Hematopoietic multipotent progenitor cell treated with erythropoietin and hydrocortisone succinate and interleukin-3 and kit ligand, for 8 days (in vitro differentiated cells): ENCODE measurements around the gene CCDC69.

Source experiments
- DNase-seq: peaks from one replicate; pipeline ENCODE4 v3.0.0-alpha.2; 2015

CCDC69 gene

DNA sequence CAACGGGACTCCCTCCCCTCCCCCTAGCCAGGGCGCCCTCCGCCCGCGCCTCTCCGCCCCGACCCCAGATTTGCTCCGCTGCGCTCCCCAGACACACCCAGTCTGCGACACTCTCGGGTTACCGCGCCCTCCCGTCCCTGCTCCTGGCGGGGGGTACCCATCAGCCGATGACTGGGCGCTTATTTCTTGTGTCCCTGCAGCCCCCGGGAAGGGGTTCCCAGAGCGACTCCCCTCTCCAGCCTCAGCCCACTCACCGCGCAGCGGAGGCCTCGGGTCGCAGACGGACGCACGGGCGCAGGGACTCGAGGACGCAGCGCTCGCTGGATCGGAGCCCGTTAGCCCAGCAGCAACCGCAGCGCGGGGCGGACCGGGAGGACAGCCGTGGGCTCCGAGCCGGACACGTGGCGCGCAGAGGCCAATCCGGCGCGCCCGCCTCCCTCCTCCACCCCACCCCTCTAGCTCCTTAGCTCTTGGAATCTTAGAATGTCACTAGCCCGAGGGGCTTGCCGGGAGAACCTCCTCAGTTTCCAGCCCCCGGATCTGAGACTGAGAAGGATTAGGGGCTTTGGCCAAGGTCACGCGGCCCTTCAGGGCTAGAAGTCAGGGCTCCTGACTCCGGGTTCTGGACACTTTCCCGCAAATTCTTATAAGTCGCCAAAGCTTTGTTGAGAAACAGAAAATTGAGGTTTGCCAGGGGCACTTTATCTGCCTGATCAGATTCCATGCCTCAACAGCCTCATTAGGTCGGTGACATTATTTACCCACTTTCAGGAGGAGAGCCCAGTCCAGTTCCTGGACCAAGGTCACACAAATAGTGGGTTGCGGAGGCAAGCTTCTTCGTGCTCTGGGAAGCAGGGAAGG is 66.2 kb downstream of the CCDC69 start, which contains the start of gene ANXA6:
ANXA6 (minus strand) TSS at position 354 of the 861 bp plus-strand sequence. CDS start 9,878 bp downstream, outside the sequence.
- DNase-seq: peak; percentile 53

DNA sequence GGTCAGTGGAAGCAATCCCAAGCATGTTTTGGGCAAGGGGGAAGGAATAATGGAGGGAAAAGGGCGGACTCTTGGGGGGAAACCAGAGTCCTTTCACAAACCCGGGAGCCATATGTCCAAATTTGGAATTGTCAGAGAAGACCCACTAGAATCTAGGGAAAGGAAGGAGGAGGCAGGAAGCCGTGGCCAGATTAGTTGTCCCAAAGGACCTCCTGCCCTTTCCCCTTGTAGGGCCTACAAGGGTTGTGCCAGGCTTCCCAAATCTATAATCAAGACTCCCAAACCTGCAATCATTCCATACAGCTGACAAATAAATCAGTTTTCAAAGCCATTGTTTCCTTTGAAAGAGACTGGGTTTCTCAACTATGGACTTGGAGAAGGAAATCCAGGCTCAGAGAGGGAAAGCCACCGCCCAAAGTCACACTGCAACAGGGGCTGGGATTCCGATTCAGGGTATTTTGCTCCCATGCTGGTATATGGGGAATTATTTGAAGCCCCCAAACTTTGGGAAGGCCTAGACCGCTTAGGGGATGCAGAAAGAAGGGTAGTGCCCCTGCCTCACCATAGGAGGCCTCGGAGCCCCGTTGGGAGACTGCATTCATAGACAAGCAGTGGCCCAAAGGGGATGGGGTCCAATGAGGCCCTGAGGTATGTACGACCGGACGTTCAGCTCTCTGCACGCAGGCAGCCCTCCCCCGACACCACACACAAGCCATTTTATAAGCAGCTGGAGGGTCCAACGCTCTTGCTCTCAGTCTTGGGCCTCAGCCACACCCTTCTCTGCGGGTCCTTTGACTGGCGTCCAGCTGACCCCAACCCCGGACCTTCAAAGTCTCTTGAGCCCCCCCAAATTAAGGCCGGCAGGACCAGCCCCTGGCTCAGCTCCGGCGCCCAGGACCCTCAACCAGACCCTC is 67.1 kb downstream of the CCDC69 start:
- DNase-seq: no peak

DNA sequence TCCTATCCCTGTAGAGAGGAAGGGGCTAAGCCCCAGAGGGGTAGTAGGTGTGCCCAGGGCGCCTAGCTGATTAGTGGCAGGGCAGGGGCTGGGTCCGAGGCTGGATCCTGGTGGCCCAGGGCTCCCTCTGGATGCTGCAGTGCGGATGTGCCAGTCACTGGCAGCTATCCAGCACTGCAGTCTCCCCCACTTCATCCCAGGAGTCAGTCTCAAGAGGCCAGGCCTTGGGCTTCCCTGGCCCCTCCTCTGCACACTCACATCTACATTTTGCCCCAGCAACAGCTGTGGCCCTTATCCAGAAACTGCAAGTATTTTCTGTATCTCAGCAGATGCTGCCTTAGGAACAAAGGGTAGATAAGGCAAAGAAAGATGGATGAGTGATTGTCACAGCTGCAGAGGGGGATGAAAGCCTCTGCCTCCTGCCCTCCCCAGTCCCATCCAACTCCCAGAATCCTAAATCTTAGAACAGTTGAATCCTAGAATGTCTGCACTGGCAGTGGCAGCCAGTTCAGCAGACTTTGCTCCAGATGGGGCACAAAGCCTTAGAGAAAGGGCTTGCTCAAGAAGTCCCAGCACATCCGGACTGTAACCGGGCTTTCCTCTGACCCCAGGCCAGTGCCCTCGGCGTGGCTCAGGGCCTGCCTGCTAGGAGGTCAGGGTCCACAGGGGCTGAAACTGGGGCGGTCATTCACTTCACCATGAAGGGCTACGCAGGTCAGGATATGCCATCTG is 68.0 kb downstream of the CCDC69 start:
- peak; percentile 23 for DNase-seq

DNA sequence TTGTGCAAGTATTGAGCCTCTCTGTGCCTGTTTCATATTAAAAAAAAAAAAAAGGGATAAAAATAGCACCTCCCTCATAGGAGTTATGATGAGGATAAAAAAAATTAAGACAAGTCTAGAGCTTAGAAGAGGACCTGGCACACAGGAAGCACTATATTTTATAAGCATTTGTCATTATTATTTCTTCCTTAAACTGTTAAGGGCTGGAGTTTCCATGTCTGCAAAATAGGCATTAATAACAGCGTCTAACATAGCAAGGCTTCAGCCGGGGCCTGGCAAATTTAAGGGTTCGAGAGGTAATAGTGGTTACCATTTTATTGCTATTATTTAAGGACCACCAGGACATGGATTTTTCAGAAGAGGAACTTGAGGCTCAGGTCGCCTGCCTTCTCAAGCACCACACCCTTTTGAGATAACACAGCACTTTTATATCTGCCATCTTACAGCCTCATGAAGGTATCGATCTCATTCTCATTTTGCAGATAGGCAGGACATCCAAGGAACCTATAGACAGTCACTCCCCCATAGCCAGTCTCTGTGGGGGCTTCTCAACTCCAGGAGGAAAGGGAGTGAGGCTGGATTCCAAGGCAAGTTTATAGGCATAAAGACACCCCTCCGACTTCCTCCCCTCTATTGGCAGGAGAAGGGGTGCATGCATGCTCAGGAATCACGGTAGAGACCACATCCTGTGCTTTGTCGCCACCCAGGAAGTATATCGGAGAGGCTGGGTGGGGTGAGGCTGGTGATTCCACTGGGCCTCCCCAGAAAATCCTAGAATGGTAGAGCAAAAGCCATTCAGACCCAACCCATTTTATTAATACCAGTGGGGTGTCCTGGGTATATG is 68.7 kb downstream of the CCDC69 start:
- no peak for DNase-seq

DNA sequence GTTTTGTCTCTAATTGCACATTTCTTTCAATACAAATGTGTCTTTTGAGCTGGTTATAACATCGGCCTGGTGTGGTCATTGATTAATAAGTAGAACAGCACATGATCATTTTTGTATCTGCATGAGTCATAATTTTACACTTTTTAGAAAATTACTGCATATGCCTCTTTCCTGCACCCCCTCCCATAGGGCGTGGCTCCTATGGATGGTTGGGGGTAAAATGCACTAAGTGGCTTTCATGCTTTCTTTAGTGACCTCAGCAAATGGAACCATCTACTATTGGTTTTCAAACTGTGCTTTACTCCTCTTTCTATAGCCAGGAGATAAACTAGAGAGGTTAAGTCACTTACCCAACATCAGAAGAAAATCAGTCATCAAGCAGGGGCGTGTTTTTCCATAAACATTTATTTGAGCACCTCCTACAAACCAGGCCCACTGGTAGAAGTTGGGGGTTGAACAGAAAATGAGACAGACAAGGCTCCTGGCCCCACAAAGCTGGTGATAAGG is 70.1 kb downstream of the CCDC69 start:
- DNase-seq: peak; percentile 15

DNA sequence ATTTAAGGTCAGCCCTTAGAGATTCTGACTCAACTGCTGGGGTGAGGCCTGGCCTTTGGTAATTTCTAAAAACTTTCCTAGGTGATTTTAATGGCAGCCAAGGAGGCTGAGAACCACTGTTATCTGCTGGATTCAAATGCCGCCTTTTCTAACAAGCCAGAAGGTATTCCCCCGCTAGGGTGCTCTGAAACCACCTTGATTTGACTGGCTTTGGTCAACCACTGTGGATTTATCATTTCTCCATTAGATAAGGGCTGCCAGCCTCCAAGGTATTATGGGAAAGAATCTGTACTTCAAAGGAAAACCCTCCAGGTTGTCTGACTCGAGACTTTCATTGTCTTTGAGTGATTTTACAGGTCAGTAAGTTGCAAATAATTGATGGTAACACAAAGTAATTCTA is 70.6 kb downstream of the CCDC69 start:
- no peak for DNase-seq

DNA sequence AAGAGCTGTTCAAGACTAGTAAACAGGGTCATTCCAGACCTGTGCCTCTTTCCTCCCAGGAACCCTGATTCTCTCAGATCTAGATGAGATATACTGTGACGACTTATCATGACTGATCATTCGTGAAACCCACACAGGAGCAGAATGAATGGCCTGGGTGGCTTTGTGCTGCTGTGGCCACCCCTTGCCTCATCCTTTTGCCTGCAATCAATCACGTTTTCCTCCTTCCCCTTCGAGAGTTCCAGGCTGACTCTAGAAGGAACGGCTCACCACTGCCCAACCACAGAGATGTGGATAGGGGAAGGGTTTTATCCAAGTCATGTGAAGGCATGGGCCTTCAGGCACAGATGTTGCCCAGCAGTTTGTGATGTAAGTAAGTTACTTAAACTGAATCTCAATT is 72.1 kb downstream of the CCDC69 start:
- DNase-seq: peak; percentile 10

DNA sequence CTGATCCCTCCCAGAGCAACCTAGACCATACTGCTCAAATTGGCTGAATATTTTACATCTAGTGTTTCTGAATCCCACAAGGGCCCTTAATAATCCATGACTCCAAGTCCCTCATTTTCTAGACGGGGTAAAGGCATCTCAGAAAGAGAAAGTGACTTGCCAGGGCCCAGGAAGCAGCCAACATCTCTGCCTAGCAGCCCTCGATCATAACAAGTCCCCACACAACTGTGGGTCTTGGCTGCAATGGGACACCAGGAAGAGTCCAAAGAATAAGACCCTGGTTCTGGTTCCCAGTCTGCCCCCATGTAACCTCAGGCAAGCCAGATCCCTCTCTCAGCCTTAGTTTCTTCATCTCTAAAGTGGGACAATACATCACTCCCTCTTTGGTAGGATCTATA is 72.6 kb downstream of the CCDC69 start:
- no peak for DNase-seq

DNA sequence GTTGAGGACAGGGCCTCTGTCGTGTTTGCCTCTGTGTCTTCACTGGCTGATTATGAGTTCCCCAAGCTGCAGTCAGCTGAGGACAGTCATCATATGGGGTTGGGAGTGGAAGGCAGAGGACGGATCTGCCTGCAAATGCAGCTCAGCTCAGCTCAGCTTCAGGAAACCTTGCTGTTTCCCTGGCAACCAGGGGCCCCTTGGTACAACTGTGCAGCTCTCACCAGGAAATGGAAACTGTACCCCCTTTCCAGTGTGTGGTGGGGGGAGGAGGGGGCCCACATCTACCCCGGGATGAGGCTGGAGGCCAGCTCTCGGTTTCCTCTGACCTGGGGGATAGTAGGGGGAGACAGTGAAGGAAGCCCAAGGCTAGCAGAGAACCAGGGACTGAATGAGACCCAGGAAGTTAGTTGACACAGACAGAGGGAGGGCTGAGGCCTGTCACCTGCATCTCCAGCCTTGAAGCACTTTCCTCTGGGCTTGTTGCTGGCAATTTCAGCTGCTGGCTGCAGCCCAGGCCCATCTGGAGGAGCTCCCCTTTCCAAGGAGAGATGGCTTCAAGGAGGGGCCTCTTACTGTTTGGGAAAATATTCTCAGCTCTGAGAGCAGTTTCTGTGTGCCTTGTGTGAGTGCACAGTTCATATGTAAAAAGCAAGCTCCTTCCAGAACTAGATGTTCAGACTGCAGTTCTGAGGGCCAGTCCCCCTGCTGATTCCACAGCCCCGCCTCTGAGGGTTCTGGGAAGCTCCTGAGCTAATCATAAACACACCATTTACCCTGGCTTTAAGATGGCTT is 73.2 kb downstream of the CCDC69 start:
- DNase-seq: peak; percentile 15

DNA sequence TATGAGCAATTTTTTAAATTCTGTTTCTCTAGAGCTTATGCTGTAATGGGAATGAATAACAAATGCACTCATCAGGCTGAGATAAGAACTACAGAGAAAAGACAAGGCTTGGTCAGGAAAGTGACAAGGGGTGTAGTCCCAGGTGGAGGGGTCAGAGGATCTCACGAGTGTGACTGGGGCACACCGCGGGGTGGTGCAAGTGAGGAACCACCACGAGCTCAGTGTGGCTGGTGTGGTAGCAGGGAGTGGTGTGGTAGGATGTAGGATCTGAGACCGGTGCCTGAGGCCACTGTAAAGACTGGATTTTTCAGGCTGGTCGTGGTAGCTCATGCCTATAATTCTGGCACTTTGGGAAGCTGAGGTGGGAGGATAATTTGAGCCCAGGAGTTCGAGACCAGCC is 75.3 kb downstream of the CCDC69 start:
- DNase-seq: no peak

DNA sequence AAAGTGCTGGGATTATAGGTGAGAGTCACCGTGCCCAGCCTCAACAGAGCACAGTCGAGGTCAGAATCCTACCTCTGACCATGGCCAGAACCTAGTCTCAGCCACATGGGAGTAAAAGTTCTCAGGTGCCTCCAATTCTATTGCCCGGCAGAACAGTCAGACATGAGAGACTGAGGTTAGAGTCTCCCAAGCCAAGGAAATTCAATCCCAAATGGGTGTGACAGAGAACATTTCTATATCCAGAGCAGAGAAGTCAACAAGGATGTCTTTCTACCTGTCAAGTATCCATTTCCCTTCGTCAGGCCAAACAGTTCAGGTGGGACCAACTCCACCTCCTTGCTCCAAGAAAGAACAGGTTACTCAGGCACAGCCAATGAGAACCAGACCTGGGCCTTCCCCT is 76.9 kb downstream of the CCDC69 start:
- DNase-seq: no peak

DNA sequence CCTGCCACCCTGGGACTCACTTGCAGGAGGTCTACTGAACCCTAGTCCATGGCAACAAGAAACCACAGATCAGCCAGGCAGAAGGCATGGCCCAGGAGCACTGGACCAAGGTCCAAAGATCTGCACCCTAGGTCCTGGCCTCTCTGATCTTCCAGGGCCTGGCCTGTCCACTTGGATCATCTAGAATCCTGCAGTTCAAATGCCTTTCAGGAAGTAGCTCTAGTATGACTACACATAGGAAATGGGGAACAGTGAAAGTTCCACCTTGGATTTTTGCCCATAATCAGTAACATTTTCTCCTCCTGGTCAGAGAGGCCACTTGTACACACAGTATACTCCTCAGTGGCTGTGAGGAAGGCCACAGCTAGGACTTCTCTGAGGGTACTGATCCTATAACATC is 77.8 kb downstream of the CCDC69 start:
- no peak for DNase-seq

DNA sequence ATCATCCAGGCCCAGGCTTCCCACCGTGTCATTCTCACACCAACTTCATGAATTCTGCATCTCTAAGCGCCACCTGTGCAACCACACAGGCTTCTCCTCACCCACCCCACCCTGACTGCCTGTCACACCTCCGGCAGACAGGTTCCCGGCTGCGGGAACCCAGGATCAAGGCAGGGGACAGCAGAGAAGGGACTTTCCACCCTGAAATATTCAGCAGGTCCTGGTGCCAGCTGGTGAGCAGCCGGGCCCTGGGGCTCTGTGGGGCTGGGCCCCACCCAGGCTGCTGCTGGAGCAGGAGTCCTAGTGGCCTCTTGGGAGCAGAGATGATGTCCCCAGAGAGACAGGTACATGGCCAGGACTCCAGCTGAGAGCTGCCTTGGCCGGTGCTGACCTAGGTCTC is 79.0 kb downstream of the CCDC69 start:
- no peak for DNase-seq

DNA sequence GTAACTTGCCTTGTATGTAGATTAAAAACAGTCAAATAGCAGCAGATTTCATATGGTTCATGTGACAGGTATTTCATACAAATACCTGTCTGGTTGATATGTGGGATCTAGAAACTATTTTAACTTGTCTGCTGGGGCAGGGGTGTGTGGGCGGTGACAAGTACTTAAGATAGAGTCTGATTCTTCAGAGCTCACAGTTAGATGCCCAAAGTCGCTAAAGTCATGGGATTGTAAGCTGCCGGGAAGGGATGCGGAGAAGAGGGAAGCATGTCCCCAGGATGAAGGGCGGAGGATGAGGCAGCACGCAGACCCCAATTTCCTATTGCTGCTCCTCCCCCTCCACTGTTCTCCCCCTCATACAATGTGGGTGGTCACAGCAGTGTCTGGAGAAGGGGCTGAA is 79.6 kb downstream of the CCDC69 start:
- no peak for DNase-seq

DNA sequence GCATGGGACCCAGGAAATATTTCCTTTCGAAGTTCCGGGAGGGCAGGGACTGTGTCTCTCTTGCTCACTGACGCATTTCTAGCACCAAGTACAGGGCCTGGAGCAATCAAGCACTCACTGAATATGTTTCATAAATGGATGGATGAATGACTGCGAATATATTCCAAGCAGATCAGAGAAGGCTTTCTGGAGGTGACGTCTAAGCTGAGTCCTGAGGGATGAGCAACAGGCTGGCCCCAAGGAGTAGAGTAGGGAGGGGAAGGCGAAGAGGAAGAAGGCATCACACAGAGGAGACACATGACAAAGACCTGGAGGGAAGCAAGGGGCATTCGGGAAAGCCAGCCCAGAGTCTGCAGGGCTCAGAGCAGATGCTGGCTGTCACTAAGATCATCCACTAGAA is 80.2 kb downstream of the CCDC69 start:
- no peak for DNase-seq

DNA sequence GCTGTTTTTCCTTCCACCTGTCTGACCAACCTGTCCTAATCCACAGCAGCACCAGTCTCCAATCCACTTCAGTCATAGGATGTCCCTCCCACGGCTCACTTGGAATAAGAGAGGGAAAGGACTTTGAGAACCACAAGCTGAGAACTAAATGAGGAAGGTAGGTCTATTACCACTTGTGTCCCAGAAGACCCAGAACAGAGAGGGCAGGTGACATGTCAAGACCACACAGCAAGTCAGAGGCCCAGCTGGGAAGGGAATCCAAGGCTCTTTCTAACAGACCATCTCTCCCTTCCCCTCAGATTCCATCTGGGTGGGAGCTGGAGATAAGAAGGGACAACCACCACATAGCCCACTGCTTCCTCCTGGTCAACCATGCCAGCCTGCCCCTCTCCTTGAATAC is 81.0 kb downstream of the CCDC69 start:
- no peak for DNase-seq

DNA sequence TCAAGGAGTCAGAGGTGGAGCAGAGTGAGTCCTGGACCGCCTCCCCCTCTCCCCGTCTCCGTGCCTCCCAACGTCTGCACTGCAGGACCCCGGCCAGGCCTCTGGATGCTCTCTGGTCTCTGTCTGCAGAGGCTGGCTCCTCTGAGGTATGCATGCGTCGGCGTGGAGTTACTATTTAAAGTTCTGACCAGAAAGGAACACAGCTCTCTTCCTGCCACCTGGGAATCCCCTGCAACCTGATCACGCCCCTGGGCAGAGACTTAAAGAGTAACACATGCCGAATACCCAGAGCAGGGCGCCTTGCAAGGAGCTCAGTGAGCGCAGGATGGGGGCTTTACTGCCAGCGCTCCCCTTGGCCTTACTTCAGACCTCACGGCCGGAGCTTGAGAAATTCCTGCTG is 82.4 kb downstream of the CCDC69 start:
- DNase-seq: no peak

DNA sequence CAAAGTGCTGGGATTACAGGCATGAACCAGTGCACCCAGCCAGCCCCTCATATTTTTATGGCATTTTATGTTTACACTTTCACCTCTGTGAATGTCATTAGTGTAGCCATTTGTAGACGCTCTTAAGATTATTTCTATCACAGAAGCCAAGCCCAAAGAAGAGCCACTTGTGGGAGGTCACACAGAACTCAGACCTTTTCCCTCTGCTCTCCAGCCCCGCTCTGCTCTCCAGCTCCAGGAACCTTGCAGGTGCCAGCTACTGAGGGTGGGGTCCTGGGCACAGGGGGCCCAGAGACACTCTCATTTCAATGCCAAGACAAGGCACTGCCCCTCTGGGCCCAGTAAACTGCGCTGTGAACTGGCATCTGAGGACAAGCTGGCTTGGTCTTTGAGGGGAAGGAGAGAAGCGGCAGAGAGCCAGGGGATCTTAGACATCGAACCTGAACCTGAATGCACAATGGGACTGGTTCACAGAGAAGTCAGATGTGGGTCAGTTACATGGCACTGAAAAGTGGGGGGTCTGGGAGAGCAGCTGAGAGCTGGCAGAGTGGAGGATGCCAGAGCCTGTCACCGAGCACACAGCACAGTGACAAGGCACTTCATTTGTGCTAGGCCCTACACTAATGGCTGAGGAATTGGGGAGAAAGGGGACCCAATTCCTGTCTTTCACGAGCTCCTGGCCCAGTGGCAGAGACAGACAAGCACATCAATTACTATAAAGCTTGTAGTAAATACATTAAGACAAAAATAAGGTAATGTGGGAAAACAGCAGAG is 83.0 kb downstream of the CCDC69 start:
- DNase-seq: no peak

DNA sequence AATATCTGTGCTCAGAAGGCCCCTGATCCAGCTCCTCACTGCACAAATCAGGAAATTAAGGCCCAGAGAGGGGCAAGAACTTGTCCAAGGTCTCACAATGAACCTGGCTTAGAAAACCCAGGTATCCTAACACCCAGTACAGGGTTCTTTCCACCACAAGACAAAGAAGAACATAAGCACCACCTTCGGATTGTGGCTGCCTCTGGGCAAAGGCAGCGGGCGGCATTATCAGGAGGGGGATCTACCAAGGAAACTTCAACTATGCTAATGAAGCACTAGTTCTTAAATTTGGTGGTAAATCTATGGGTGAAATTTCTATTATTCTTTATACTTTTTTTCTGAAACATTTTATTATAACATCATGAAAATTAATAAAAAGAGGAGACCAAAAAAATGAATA is 84.2 kb downstream of the CCDC69 start:
- no peak for DNase-seq

DNA sequence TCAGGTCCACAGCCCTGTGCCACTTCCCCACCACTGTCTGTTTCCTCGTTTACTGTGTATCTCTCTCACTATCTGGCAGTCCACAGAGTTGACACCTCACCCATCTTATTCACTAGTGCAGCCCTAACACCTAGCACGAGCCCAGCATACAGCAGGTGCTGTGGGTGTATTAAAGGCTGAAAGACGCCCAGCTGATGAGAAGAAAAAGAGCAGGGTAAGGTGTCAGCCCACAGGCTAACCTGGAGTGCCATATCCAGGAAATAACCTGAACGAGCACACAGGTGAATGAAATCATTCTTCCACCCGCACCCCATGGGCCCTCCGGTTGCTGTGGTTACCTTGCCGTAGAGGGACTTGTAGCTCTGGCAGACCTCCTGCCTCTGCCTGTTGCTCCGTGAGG is 84.9 kb downstream of the CCDC69 start:
- no peak for DNase-seq
